ENCODE measurements around the gene LONP2.

The LONP2 gene

DNA sequence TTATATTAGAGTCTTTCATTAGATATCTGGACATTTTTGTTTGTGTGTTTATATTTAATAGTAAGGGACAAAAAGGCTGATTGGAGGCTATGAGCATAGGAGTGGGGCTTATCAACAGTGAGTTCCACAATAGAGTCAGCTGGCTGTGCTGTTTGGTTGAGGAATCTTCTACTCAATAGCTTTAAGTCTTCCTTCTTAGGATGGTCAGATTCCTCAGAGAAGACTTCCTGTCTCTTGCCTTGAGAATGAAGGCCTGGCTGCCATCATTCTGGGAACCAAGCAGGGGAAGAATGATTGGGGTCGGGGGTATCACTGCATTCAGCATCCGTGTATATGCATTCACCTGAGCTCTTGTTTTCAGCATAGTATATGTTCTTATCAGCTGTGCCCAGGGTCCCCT, 35.1 kb downstream of the LONP2 start:
- CTCF ChIA-PET = interaction anchor here (1.2 to 1.6 kb wide), 4 partner anchors 11 to 344 kb away, joined by 3 to 6 read pairs (median 4); no protein-coding TSS in a partner anchor

DNA sequence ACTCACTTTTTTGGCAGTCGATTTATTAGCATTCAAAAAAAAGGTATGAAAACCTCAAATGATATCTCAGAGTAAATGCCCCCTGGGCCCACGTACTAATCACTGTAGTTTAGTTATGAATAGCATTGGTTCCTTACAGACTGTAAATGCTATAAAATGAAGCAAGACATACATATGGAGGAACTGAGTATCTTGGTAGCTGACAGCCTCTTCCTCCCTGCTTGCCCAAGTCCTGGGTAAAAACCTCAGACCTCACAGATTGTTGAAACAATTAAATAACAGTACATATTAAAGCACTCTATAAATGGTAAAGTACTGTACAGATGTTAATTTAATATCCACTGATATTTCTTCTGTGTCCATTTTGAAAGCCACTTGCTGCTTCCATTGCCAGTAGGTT, 36.4 kb downstream of the LONP2 start:
- TF ChIP-seq, protein P1, sequence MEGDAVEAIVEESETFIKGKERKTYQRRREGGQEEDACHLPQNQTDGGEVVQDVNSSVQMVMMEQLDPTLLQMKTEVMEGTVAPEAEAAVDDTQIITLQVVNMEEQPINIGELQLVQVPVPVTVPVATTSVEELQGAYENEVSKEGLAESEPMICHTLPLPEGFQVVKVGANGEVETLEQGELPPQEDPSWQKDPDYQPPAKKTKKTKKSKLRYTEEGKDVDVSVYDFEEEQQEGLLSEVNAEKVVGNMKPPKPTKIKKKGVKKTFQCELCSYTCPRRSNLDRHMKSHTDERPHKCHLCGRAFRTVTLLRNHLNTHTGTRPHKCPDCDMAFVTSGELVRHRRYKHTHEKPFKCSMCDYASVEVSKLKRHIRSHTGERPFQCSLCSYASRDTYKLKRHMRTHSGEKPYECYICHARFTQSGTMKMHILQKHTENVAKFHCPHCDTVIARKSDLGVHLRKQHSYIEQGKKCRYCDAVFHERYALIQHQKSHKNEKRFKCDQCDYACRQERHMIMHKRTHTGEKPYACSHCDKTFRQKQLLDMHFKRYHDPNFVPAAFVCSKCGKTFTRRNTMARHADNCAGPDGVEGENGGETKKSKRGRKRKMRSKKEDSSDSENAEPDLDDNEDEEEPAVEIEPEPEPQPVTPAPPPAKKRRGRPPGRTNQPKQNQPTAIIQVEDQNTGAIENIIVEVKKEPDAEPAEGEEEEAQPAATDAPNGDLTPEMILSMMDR (IDR thresholded peaks at IDR 0.05; ENCODE audit: control extremely low read depth, extremely low read depth, low read depth, missing control alignments) = no peak
- no peak for DNase-seq (ENCODE audit: extremely low spot score)
- ChIA-PET POLR2A (no interaction called here), CTCF (interaction anchor here (1.5 kb wide), 1 partner anchor 343 kb away, joined by 6 read pairs; no protein-coding TSS in a partner anchor)

More for the DNA sequence above, 35.1 kb downstream of the LONP2 start:
- TF ChIP-seq, protein P1 (IDR thresholded peaks at IDR 0.05; ENCODE audit: control extremely low read depth, extremely low read depth, low read depth, missing control alignments) = no peak
- DNase-seq (ENCODE audit: extremely low spot score) = no peak
- POLR2A ChIA-PET = no interaction called here

DNA sequence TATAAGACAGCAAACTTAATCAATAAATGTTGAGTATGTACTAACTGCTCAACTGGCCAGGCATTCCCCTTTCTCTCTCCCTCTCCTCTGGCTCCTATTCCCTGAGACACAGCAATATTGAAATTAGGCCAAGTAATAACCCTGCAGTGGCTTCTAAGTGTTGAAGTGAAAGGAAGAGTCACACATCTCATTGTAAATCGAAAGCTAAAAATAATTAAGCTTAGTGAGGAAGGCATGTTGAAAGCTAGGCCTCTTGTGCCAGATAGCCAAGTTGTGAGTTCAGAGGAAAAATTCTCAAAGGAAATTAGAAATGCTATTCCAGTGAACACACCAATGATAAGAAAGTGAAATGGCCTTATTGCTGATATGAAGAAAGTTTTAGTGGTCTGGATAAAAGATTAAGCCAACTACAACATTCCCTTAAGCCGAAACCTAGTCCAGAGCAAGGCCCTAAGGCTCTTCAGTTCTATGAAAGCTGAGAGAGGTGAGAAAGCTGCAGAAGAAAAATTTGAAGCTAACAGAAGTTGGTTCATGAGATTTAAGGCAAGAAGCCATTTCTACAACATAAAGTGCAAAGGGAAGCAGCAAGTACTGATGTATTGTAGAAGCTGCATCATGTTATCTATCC, 38.6 kb downstream of the LONP2 start:
- DNase-seq (ENCODE audit: extremely low spot score) = no peak
- POLR2A ChIA-PET = interaction anchor here (0.5 kb wide), 1 partner anchor 9 kb away, joined by 3 read pairs; no protein-coding TSS in a partner anchor
- CTCF ChIA-PET = interaction anchor here (1.3 to 1.8 kb wide), 4 partner anchors 8 to 347 kb away, joined by 3 to 7 read pairs (median 6); no protein-coding TSS in a partner anchor
- TF ChIP-seq, protein P1 (IDR thresholded peaks at IDR 0.05; ENCODE audit: control extremely low read depth, extremely low read depth, low read depth, missing control alignments) = no peak

DNA sequence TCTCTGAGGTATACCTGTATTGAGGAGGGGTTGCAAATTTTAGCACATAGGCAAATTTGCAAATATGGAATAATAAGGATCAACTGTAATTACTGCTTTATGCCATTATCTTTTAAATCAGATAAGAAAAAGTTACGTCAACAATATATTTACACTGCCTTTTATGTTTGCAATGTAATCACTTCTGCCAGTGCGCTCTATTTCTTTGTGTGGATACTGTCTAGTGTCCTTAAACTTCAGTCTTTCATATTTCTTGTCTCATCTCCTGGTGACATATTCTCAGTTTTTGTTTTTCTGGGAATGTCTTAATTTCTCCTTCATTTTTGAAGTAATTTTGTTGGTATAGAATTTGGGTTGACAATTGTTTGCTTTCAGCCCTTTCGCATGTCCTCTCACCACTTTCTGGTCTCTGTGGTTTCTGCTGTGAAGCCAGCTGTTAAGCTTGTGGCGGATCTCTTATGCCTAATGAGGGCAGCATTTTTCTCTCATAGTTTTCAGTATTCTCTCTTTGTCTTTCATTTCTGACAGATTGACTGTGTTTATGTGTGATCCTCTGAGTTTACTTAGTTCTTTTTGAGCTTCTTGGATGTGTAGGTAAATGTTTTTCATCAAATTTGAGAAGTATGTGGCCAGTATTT, 40.8 kb downstream of the LONP2 start:
- CTCF ChIA-PET = no interaction called here
- DNase-seq (ENCODE audit: extremely low spot score) = peak; percentile 22
- TF ChIP-seq, protein P1 (IDR thresholded peaks at IDR 0.05; ENCODE audit: control extremely low read depth, extremely low read depth, low read depth, missing control alignments) = no peak
- POLR2A ChIA-PET = no interaction called here

DNA sequence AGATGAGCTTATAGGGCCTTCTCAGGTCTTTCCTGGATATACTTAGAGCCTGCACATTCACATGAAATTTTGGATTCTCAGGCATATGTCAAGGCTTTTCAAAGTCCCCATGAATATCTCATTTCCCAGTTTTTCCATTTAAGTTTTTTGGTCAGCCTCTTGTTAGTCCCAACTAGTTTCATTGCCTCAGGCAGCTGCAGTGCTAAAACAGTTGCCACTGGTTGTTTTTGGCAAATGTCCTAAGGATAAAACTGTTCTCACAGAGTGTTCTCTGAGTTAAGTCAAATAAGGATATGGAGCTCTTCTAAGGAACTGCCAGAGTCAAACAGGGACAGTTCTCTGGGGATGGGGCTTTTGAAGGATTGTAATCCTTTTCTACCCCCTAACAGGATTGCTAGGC, 43.1 kb downstream of the LONP2 start:
- POLR2A ChIA-PET = no interaction called here
- CTCF ChIA-PET = interaction anchor here (0.8 to 1.1 kb wide), 2 partner anchors 13 to 336 kb away, joined by 4 to 5 read pairs; no protein-coding TSS in a partner anchor
- TF ChIP-seq, protein P1 (IDR thresholded peaks at IDR 0.05; ENCODE audit: control extremely low read depth, extremely low read depth, low read depth, missing control alignments) = no peak
- no peak for DNase-seq (ENCODE audit: extremely low spot score)

DNA sequence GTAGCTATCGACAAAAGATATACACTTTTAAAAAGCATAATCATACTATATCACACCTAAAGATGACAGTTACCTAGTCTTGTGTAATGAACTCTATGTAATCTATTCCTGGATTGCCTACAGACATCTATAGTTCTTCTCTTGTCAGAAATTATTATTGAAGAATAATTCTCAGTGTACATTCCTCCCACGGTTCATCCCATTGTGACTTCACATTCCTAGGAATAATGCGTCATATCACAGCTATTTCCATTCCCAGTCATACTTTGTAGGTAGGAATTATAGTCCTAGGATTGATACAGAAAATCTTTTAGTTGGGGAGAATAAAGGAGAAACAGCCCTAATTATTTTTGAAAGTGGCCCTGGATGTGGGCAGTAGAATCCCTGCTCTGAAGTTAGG, 47.2 kb downstream of the LONP2 start:
- DNase-seq (ENCODE audit: extremely low spot score) = no peak
- ChIA-PET CTCF (interaction anchor here (1.4 to 3.0 kb wide), 4 partner anchors 9 to 339 kb away, joined by 5 to 10 read pairs (median 7); no protein-coding TSS in a partner anchor), POLR2A (no interaction called here)
- TF ChIP-seq, protein P1 (IDR thresholded peaks at IDR 0.05; ENCODE audit: control extremely low read depth, extremely low read depth, low read depth, missing control alignments) = no peak
